Right lobe of liver (tissue), 4 donors: ENCODE data around the gene CFAP100.

Source experiments
- CTCF ChIP-seq, 4 donors: fragments of 200-600 bp in 3 of 4; fragments of 450-650 bp in 1 of 4; IDR thresholded peaks; one replicate each; pipeline versions ENCODE4 v1.5.1 to v1.8.0; 2016 to 2022; ENCODE audit warnings: antibody characterized with exemption in 4 of 4, mild to moderate bottlenecking in 2 of 4
- POLR2A ChIP-seq: fragments of 450-650 bp; IDR thresholded peaks from one replicate; pipeline ENCODE4 v1.6.1; 2017; ENCODE audit warnings: antibody characterized with exemption, mild to moderate bottlenecking
- donor health status: DM: no; HTN: no; CAD: no.
- donor health status: DM: no; HTN: no; CAD: no.
- donor health status: DM: no; HTN: yes; CAD: no.

- no peak for TF ChIP-seq CTCF (IDR thresholded peaks at IDR 0.05)
- no peak for TF ChIP-seq POLR2A
Observed at GRCh38 chr3:126439968-126440708, 45.4 kb downstream of the CFAP100 start.
